Adrenal gland (tissue), 5 donors: ENCODE measurements around the gene ZNF319.

Experiments used
- CTCF ChIP-seq, 6 experiments: fragments of 450-650 bp in 4 of 6; fragments of 200-600 bp in 2 of 6; sonication (generic) in 1 of 6; IDR thresholded peaks; 1 replicate in 5 of 6; 2 replicates in 1 of 6; pipeline versions ENCODE4 v1.5.1 to v1.8.0; 2016 to 2021; ENCODE audit warnings: antibody characterized with exemption in 6 of 6, mild to moderate bottlenecking in 2 of 6, moderate library complexity in 1 of 6
- POLR2A ChIP-seq, 2 donors: fragments of 450-650 bp; IDR thresholded peaks; one replicate each; pipeline ENCODE4 v1.6.1; 2017; ENCODE audit warnings: antibody characterized with exemption in 2 of 2, mild to moderate bottlenecking in 2 of 2, moderate library complexity in 1 of 2
- donor health status: DM: no; HTN: no; CAD: no.

- TF ChIP-seq CTCF (IDR thresholded peaks at IDR 0.05), result no peak
- no peak for TF ChIP-seq POLR2A (IDR thresholded peaks at IDR 0.05)
Measured at GRCh38 chr16:57992084-57992483, 8.4 kb downstream of the ZNF319 start.
